ENCODE data around the gene CDYL2.

- TF ChIP-seq, protein P1, sequence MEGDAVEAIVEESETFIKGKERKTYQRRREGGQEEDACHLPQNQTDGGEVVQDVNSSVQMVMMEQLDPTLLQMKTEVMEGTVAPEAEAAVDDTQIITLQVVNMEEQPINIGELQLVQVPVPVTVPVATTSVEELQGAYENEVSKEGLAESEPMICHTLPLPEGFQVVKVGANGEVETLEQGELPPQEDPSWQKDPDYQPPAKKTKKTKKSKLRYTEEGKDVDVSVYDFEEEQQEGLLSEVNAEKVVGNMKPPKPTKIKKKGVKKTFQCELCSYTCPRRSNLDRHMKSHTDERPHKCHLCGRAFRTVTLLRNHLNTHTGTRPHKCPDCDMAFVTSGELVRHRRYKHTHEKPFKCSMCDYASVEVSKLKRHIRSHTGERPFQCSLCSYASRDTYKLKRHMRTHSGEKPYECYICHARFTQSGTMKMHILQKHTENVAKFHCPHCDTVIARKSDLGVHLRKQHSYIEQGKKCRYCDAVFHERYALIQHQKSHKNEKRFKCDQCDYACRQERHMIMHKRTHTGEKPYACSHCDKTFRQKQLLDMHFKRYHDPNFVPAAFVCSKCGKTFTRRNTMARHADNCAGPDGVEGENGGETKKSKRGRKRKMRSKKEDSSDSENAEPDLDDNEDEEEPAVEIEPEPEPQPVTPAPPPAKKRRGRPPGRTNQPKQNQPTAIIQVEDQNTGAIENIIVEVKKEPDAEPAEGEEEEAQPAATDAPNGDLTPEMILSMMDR (IDR thresholded peaks at IDR 0.05 in 4 of 5, conservative IDR thresholded peaks at IDR 0.05 in 1 of 5): no peak
- TF ChIP-seq POLR2A (IDR thresholded peaks at IDR 0.05): no peak
Measured at GRCh38 chr16:80775450-80775849, 28.9 kb downstream of the CDYL2 start.
